Measurements from ENCODE around the gene PEX14. TPM values are rescaled to one million over a fixed set of nuclear protein-coding genes. Genes with fewer than 3 reads are reported as not detected.

PEX14 gene
- total RNA-seq, 6 experiments from 2014 or later, result 10.5 to 26.5 (median 16.5) TPM

GRCh38 chr1:10629816-10630571 lies 155.2 kb downstream of the PEX14 start:
- H3K4me3 ChIP-seq, result no peak overlapping the region
- intact Hi-C loops (cut with DNase I), result no loop called here
- DNase-seq, result peak; percentile 21 to 54 (median 46)
- peaks cover 0 to 16% (median 2%) of the 10 kb centered on the region in 4 donors for H3K36me3 ChIP-seq
- TF ChIP-seq CTCF (IDR thresholded peaks at IDR 0.05), result no peak
- no peak for TF ChIP-seq POLR2A (IDR thresholded peaks at IDR 0.05)
- peaks cover 0 to 19% (median 8%) of the 10 kb centered on the region in 4 donors for H3K4me1 ChIP-seq
- WGBS (ENCODE audit: insufficient coverage, low coverage, low lambda C conversion rate, missing lambda C conversion rate), result 80% methylated on average over 3 of the region's 36 CpGs
- ATAC-seq, result no peak
- no peaks in the 10 kb centered on the region for H3K27me3 ChIP-seq
- no peaks in the 10 kb centered on the region for H3K9me3 ChIP-seq
- no peak overlapping the region for H3K27ac ChIP-seq

GRCh38 chr1:10630661-10631120 lies 155.9 kb downstream of the PEX14 start:
- peaks cover 0 to 16% (median 2%) of the 10 kb centered on the region in 4 donors for H3K36me3 ChIP-seq
- intact Hi-C loops (cut with DNase I), result no loop called here
- no peak overlapping the region for H3K27ac ChIP-seq
- no peak overlapping the region for H3K4me3 ChIP-seq
- whole genome bisulfite sequencing (ENCODE audit: insufficient coverage, low coverage, low lambda C conversion rate, missing lambda C conversion rate), result 91% methylated on average over 3 of the region's 13 CpGs
- H3K27me3 ChIP-seq, result no peaks in the 10 kb centered on the region
- ATAC-seq (no peak), DNase-seq (peak in 2 of 3 donors; percentile 40 to 45)
- TF ChIP-seq POLR2A (IDR thresholded peaks at IDR 0.05) (no peak), CTCF (IDR thresholded peaks at IDR 0.05) (no peak)
- peaks cover 0 to 19% (median 8%) of the 10 kb centered on the region in 4 donors for H3K4me1 ChIP-seq
- H3K9me3 ChIP-seq, result no peaks in the 10 kb centered on the region

GRCh38 chr1:10631121-10631810 lies 156.5 kb downstream of the PEX14 start:
- H3K36me3 ChIP-seq, result peaks cover 0 to 16% (median 2%) of the 10 kb centered on the region in 4 donors
- intact Hi-C loops (cut with DNase I), result no loop called here

More at GRCh38 chr1:10631121-10631810, 156.5 kb downstream of the PEX14 start:
- DNase-seq, result peak; percentile 11 to 41 (median 39)
- Histone ChIP-seq H3K27ac (no peak overlapping the region), H3K27me3 (no peaks in the 10 kb centered on the region), H3K4me1 (peaks cover 0 to 19% (median 8%) of the 10 kb centered on the region in 4 donors), H3K9me3 (no peaks in the 10 kb centered on the region), H3K4me3 (no peak overlapping the region)
- WGBS (ENCODE audit: insufficient coverage, low coverage, low lambda C conversion rate, missing lambda C conversion rate), result no CpG with 5 or more reads among the region's 20 CpGs
- ATAC-seq, result no peak
- TF ChIP-seq POLR2A (IDR thresholded peaks at IDR 0.05) (no peak), CTCF (IDR thresholded peaks at IDR 0.05) (no peak)
